Thyroid gland (tissue), 4 donors: ENCODE measurements around the gene LRMDA.

Experiments
- CTCF ChIP-seq, 6 experiments: fragments of 200-600 bp in 3 of 6; fragments of 450-650 bp in 3 of 6; sonication (generic) in 3 of 6; IDR thresholded peaks; one replicate each; pipeline ENCODE4 v1.5.1; 2016 to 2019; ENCODE audit warnings: antibody characterized with exemption in 6 of 6, mild to moderate bottlenecking in 2 of 6, inconsistent platforms in 1 of 6, moderate library complexity in 1 of 6
- POLR2A ChIP-seq, 2 donors: fragments of 450-650 bp; IDR thresholded peaks; one replicate each; pipeline ENCODE4 v1.6.1; 2017; ENCODE audit warnings: antibody characterized with exemption in 2 of 2, mild to moderate bottlenecking in 2 of 2, moderate library complexity in 1 of 2

GRCh38 chr10:76463111-76463510, 1031.7 kb downstream of the LRMDA start:
- TF ChIP-seq CTCF (IDR thresholded peaks at IDR 0.05) (no peak), POLR2A (IDR thresholded peaks at IDR 0.05) (no peak)
